Measurements from ENCODE around the gene CMTM7. TPM values are rescaled to one million over a fixed set of nuclear protein-coding genes. Genes with fewer than 3 reads are reported as not detected.

CMTM7 gene
- total RNA-seq, 1 experiment from 2014 or later: 131 TPM

- Mint-ChIP-seq H3K4me3 (ENCODE audit: low read depth, unreplicated experiment) (no peak overlapping the region), H3K36me3 (ENCODE audit: insufficient read depth, unreplicated experiment) (peaks cover 46% of the 10 kb centered on the region), H3K4me1 (ENCODE audit: low read depth, unreplicated experiment) (peaks cover 47% of the 10 kb centered on the region), H3K27ac (ENCODE audit: unreplicated experiment) (no peak overlapping the region), H3K9me3 (ENCODE audit: low read depth, unreplicated experiment) (no peaks in the 10 kb centered on the region), H3K27me3 (ENCODE audit: unreplicated experiment) (no peaks in the 10 kb centered on the region)
- no TSS peak for BruUV-seq (replicated peaks)
- CTCF ChIA-PET: no interaction called here
- DNase-seq: no peak
- intact Hi-C loops (cut with micrococcal nuclease; ENCODE audit: unreplicated experiment): no loop called here
- TF ChIP-seq CTCF (IDR thresholded peaks at IDR 0.05; ENCODE audit: unreplicated experiment): no peak
Observed at GRCh38 chr3:32432045-32432710, 40.5 kb downstream of the CMTM7 start.

- intact Hi-C loops (cut with micrococcal nuclease; ENCODE audit: unreplicated experiment): no loop called here
- no TSS peak for BruUV-seq (replicated peaks)
- H3K9me3 Mint-ChIP-seq (ENCODE audit: low read depth, unreplicated experiment): no peaks in the 10 kb centered on the region
- H3K36me3 Mint-ChIP-seq (ENCODE audit: insufficient read depth, unreplicated experiment): peaks cover 46% of the 10 kb centered on the region
- H3K27me3 Mint-ChIP-seq (ENCODE audit: unreplicated experiment): no peaks in the 10 kb centered on the region
- CTCF ChIA-PET: no interaction called here
- peaks cover 41% of the 10 kb centered on the region for H3K4me1 Mint-ChIP-seq (ENCODE audit: low read depth, unreplicated experiment)
- H3K4me3 Mint-ChIP-seq (ENCODE audit: low read depth, unreplicated experiment): no peak overlapping the region
- DNase-seq: no peak
- no peak overlapping the region for H3K27ac Mint-ChIP-seq (ENCODE audit: unreplicated experiment)
- TF ChIP-seq CTCF (IDR thresholded peaks at IDR 0.05; ENCODE audit: unreplicated experiment): no peak
Observed at GRCh38 chr3:32432711-32433530, 41.3 kb downstream of the CMTM7 start.

DNA sequence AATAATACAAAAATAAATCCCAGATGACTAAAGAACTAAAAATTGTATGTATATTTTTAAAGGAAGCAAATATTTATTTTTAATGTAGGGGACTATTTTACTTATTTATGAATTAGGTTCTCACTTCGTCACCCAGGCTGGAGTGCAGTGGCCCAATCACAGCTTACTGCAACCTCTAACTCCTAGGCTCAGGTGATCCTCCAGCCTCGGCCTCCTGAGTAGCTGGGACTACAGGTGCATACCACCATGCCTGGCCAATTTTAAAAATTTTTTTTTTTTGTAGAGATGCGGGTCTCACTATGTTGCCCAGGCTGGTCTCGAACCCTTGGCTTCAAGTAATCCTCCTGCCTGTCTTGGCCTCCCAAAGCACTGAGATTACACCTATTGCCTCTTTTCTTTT, 42.6 kb downstream of the CMTM7 start:
- no peak for TF ChIP-seq CTCF (IDR thresholded peaks at IDR 0.05; ENCODE audit: unreplicated experiment)
- no peaks in the 10 kb centered on the region for H3K9me3 Mint-ChIP-seq (ENCODE audit: low read depth, unreplicated experiment)
- H3K36me3 Mint-ChIP-seq (ENCODE audit: insufficient read depth, unreplicated experiment): peaks cover 52% of the 10 kb centered on the region
- DNase-seq: no peak
- H3K4me1 Mint-ChIP-seq (ENCODE audit: low read depth, unreplicated experiment): peaks cover 31% of the 10 kb centered on the region
- H3K27ac Mint-ChIP-seq (ENCODE audit: unreplicated experiment): no peak overlapping the region
- no TSS peak for BruUV-seq (replicated peaks)
- no peaks in the 10 kb centered on the region for H3K27me3 Mint-ChIP-seq (ENCODE audit: unreplicated experiment)
- intact Hi-C loops (cut with micrococcal nuclease; ENCODE audit: unreplicated experiment): no loop called here
- CTCF ChIA-PET: no interaction called here
- H3K4me3 Mint-ChIP-seq (ENCODE audit: low read depth, unreplicated experiment): no peak overlapping the region

- H3K36me3 Mint-ChIP-seq (ENCODE audit: insufficient read depth, unreplicated experiment): peaks cover 35% of the 10 kb centered on the region
- intact Hi-C loops (cut with micrococcal nuclease; ENCODE audit: unreplicated experiment): no loop called here
- CTCF ChIA-PET: interaction anchor here (0.6 kb wide), 1 partner anchor 1375 kb away, joined by 4 read pairs; no protein-coding TSS in a partner anchor
- H3K9me3 Mint-ChIP-seq (ENCODE audit: low read depth, unreplicated experiment): no peaks in the 10 kb centered on the region
- H3K4me3 Mint-ChIP-seq (ENCODE audit: low read depth, unreplicated experiment): no peak overlapping the region
- no peak for TF ChIP-seq CTCF (IDR thresholded peaks at IDR 0.05; ENCODE audit: unreplicated experiment)
- BruUV-seq (replicated peaks): no TSS peak
- no peak overlapping the region for H3K27ac Mint-ChIP-seq (ENCODE audit: unreplicated experiment)
- no peaks in the 10 kb centered on the region for H3K27me3 Mint-ChIP-seq (ENCODE audit: unreplicated experiment)
- peaks cover 17% of the 10 kb centered on the region for H3K4me1 Mint-ChIP-seq (ENCODE audit: low read depth, unreplicated experiment)
- DNase-seq: no peak
Observed at GRCh38 chr3:32435911-32436815, 44.5 kb downstream of the CMTM7 start.
